ENCODE measurements around the gene CHST9.
"Not testable (repeated sequence)": the region's sequence is repeated elsewhere in the genome, so short reads cannot be mapped to it uniquely, and the experiment has no call there.

CHST9 gene

DNA sequence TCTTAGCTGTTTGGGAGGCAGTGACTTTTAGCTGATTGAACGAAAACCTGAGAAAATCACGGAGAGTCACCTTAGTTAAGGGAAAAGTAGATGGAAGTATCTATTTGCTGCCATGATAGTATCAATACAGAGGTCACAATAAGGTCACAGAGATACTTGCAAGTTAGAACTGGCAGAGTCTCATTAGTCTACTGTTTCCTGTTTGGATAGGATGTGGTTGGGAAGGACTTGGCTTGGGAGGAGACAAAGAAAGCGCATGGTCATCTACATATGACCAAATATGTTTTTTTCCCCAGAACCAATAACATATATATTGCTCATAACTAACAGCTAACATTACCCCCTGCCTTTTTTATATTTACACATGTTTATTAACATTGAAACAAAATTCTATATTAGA lies 241.2 kb downstream of the CHST9 start:
- in situ Hi-C loops (cut with MboI; ENCODE audit: low sequenced_read_pairs): no loop called here

GRCh38 chr18:26941584-26941983 lies 243.5 kb downstream of the CHST9 start:
- in situ Hi-C loops (cut with MboI; ENCODE audit: low sequenced_read_pairs): no loop called here

DNA sequence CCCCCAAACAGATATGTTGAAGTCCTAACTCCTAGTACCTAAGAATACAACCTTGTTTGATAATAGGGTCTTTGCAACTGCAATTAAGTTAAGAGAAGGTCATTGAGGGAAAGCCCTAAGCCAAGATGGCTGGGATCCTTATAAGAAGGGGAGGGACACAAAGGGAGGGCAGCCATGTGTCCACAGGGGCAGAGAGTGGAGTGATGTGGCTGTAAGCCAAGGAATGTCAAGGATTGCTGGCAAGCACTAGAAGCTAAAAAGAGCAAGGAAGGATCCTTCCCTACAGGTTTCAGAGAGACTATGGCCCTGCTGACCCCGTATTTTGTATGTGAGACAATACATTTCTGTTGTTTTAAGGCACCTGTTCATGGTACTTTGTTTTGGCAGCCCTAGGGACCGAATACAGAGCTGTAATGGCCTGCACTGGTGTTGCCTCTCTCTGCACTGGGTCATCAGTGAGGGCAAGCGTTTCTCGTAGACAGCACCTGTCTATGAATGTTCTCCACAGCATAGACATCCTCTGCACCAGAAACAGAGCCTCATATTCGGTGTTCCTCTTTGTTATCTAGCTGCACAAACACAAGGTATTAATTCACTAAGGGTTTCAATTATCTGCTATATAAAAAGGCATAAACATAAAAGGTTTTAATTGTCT lies 244.2 kb downstream of the CHST9 start:
- in situ Hi-C loops (cut with MboI; ENCODE audit: low sequenced_read_pairs): no loop called here

- in situ Hi-C loops (cut with MboI; ENCODE audit: low sequenced_read_pairs): no loop called here
Observed at GRCh38 chr18:26931659-26932058, 253.4 kb downstream of the CHST9 start.

DNA sequence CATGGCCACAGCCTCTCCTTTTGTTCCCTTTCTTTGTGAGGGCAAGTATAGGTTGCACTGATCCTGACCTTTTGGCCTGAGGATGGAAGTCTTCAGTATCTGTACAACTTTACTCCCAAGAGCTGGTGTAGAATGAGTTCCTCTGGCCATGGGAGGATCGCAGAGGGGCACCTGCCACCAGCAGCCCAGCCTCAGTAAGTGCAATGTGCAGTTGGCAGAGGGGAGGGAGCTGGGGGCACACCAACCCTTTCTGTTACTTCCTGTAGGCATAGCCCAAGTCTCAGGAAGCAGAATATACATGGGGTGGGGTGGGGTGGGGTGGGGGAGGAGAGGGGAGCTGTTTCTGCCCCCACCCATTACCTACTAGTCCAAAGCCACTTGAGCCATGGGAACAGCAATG lies 254.5 kb downstream of the CHST9 start:
- in situ Hi-C loops (cut with MboI; ENCODE audit: low sequenced_read_pairs): no loop called here

GRCh38 chr18:26928670-26929313 lies 256.3 kb downstream of the CHST9 start:
- in situ Hi-C loops (cut with MboI; ENCODE audit: low sequenced_read_pairs): no loop called here

- in situ Hi-C loops (cut with MboI; ENCODE audit: low sequenced_read_pairs): not testable (repeated sequence)
Observed at GRCh38 chr18:26927822-26928221, 257.3 kb downstream of the CHST9 start.

GRCh38 chr18:26926066-26926675 lies 258.9 kb downstream of the CHST9 start:
- in situ Hi-C loops (cut with MboI; ENCODE audit: low sequenced_read_pairs): no loop called here

GRCh38 chr18:26925313-26925712 lies 259.8 kb downstream of the CHST9 start:
- in situ Hi-C loops (cut with MboI; ENCODE audit: low sequenced_read_pairs): no loop called here

DNA sequence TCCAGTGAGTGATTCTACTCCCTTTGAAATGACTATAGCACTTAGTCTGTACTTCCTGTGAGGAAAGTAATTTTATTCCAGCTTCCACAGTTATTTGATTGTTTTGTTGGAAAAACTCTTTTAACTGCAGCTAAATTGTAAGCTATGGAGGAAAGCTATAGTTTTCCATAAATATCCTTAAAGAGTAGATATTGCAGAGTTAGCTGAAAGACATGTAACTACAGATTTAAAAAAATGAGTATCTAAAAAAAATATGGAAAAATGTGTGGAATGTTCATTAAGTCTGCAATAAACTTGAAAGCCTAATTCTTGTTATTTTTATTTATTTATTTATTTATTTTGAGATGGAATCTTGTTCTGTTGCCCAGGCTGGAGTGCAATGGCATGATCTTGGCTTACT lies 262.8 kb downstream of the CHST9 start:
- in situ Hi-C loops (cut with MboI; ENCODE audit: low sequenced_read_pairs): no loop called here

DNA sequence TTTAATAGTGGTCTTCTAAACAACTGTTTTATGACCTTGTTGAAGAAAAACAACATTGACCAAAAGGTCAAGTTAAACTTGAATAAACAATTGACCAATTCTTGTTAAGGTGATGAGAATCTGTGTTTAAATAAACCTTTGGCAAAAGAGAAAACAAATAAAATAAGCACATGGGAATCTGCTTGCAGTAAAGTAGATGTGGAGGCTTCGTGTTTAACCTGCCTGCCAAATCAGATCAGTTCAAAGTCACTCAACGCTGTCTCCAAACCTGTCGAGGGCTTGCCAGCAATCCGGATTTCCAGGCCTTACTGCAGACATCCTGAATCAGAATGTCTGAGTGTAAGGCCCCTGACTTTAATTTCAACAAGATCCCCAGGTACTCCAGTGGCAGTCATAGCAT lies 264.5 kb downstream of the CHST9 start:
- in situ Hi-C loops (cut with MboI; ENCODE audit: low sequenced_read_pairs): no loop called here

GRCh38 chr18:26919627-26920026 lies 265.5 kb downstream of the CHST9 start:
- in situ Hi-C loops (cut with MboI; ENCODE audit: low sequenced_read_pairs): no loop called here

GRCh38 chr18:26919201-26919600 lies 265.9 kb downstream of the CHST9 start:
- in situ Hi-C loops (cut with MboI; ENCODE audit: low sequenced_read_pairs): no loop called here

GRCh38 chr18:26911840-26912239 lies 273.3 kb downstream of the CHST9 start:
- in situ Hi-C loops (cut with MboI; ENCODE audit: low sequenced_read_pairs): no loop called here

GRCh38 chr18:26909599-26910290 lies 275.4 kb downstream of the CHST9 start:
- in situ Hi-C loops (cut with MboI; ENCODE audit: low sequenced_read_pairs): no loop called here

DNA sequence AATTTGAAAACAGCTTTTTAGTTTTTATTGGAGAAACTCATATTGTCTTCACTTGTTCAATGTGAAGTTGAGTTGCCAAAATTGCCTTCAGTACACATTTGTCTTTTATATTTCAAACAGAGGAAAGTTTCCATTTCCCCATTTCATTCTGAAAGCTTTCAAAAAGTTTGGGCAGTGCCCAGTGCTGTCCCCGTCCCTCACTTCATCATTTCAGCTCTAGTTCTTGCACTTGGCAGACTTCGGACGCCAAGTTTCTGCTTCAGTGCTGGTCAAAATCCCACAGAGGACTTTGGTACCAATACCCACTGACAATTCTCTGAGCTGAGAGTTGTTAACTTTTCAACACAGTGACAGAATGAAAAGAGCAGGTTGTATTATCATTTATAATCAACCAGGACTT lies 276.2 kb downstream of the CHST9 start:
- in situ Hi-C loops (cut with MboI; ENCODE audit: low sequenced_read_pairs): no loop called here

DNA sequence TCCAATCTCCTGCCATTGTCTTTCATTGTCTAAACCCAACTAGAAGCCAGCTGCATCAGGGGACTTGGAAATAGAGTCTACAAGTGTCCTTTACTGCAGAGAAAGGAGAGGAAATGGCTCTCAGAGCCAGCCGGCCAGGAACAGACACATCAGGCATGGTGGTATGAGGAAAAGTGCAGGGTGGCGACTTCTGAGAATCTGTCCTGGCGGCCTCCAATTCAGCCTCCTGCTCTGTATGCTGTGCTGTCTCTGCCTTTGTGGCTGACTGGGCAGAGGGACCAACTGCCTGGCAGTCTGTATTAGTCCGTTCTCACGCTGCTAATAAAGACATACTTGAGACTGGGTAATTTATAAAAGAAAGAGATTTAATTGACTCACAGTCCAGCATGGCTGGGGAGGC lies 282.8 kb downstream of the CHST9 start:
- in situ Hi-C loops (cut with MboI; ENCODE audit: low sequenced_read_pairs): no loop called here

- in situ Hi-C loops (cut with MboI; ENCODE audit: low sequenced_read_pairs): no loop called here
Observed at GRCh38 chr18:26901020-26901419, 284.1 kb downstream of the CHST9 start.

DNA sequence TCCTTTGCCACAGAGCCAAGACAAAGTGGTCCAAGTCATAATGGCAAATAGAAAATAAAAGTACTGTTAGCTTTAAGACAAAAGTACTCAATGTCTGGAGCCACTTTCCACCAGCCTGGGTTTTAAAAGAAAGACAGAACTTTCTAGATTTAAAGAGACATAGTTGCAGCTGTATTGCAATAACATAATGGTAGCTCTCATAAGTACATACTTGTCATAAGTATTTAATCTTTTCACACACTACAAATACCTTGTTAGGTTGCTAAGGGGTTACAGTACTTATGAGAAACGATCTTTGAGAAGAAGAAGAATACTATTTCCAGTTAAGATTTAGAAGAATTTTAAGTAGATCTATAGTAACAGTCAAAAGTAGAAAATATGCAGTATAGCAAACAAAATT lies 290.7 kb downstream of the CHST9 start:
- in situ Hi-C loops (cut with MboI; ENCODE audit: low sequenced_read_pairs): no loop called here

GRCh38 chr18:26893996-26894395 lies 291.1 kb downstream of the CHST9 start:
- in situ Hi-C loops (cut with MboI; ENCODE audit: low sequenced_read_pairs): no loop called here

DNA sequence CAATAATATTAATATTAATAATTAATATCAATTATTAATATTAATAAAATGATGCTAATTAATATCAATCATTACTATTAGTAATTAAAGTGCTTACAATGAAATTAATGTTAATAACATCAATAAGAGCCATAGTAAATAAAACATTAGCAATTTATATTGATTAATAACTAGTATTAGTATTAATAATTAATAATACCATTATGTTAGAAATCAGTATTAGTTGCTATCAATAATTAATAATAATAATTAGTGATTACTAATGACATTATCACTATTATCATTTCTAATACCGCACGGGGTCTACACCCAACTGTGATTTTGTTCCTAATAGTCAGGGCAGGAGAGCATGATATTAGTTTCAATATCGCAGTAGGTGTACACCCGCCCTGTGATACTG lies 296.8 kb downstream of the CHST9 start:
- in situ Hi-C loops (cut with MboI; ENCODE audit: low sequenced_read_pairs): no loop called here

Data from HL-60/S4 treated with retinoic acid at 250 ng/mL for 4 days and 3 days (cell line).